Measurements from ENCODE around the gene MET.

- no peak for TF ChIP-seq CTCF (IDR thresholded peaks at IDR 0.05; ENCODE audit: extremely low read depth in 1 of 2, insufficient read depth in 1 of 2, low read depth in 1 of 2, low read length in 2 of 2)
- TF ChIP-seq POLR2A (IDR thresholded peaks at IDR 0.05; ENCODE audit: low read depth, low read length), result no peak
- TF ChIP-seq POLR2AphosphoS5 (IDR thresholded peaks at IDR 0.05; ENCODE audit: insufficient read depth, low read depth, low read length), result no peak
- TF ChIP-seq JUN (IDR thresholded peaks at IDR 0.05; ENCODE audit: borderline replicate concordance, insufficient read depth, insufficient read length, low read depth), result no peak
- no peak for TF ChIP-seq EZH2 (IDR thresholded peaks at IDR 0.05; ENCODE audit: borderline replicate concordance, low read depth, low read length, severe bottlenecking)
These were observed 56.4 kb downstream of the MET start for GRCh38 chr7:116728413-116728812.

Measured in endothelial cell of umbilical vein (primary cell).